Keratinocyte (primary cell): ENCODE measurements around the gene GRAMD1A. TPM values are rescaled to one million over a fixed set of nuclear protein-coding genes. Genes with fewer than 3 reads are reported as not detected.

ENCODE experiments used
- DNase-seq: peaks from one replicate; pipeline ENCODE4 v3.0.0-alpha.2; 2011; ENCODE audit warnings: low read depth, missing footprints, low spot score
- FAIRE-seq: peaks from 2 replicates; lab custom pipeline; 2011; peaks lifted over from hg19 to GRCh38; lab: Jason Lieb, UNC
- H2AFZ ChIP-seq: 2 replicates; pipeline ENCODE4 v1.6.0; 2012; ENCODE audit warnings: low read length, control low read depth, inconsistent platforms; ENCODE audit not compliant: control insufficient read depth
- H3K27ac ChIP-seq: 2 replicates; pipeline ENCODE4 v1.5.1; 2011; ENCODE audit warnings: low read length; ENCODE audit not compliant: control insufficient read depth, insufficient read depth
- H3K27me3 ChIP-seq: 3 replicates; pipeline ENCODE4 v1.6.0; 2011; ENCODE audit warnings: low read length; ENCODE audit not compliant: control insufficient read depth, insufficient read depth; ENCODE audit errors: extremely low read depth
- H3K36me3 ChIP-seq, 2 experiments: 2 replicates in 1 of 2; 3 replicates in 1 of 2; pipeline ENCODE4 v1.5.1; 2011; ENCODE audit warnings: low read length in 2 of 2, mild to moderate bottlenecking in 1 of 2; ENCODE audit not compliant: control insufficient read depth in 2 of 2, insufficient read depth in 2 of 2; ENCODE audit errors: extremely low read depth in 1 of 2
- H3K4me1 ChIP-seq: 3 replicates; pipeline ENCODE4 v1.5.1; 2011; ENCODE audit warnings: low read length; ENCODE audit not compliant: control insufficient read depth, insufficient read depth; ENCODE audit errors: extremely low read depth
- H3K4me2 ChIP-seq: 3 replicates; pipeline ENCODE4 v1.6.0; 2011; ENCODE audit warnings: low read depth, low read length; ENCODE audit not compliant: control insufficient read depth, insufficient read depth; ENCODE audit errors: extremely low read depth
- H3K4me3 ChIP-seq, 3 experiments: fragments of 200-600 bp in 1 of 3; sonication (generic) in 1 of 3; 2 replicates in 2 of 3; 3 replicates in 1 of 3; pipeline ENCODE4 v1.5.1; 2011 to 2016; ENCODE audit warnings: low read length in 3 of 3, mild to moderate bottlenecking in 3 of 3, control low read depth in 2 of 3, inconsistent platforms in 1 of 3, low read depth in 1 of 3, mixed read lengths in 1 of 3, mixed run types in 1 of 3, moderate library complexity in 1 of 3; ENCODE audit not compliant: control insufficient read depth in 2 of 3, insufficient read depth in 2 of 3; ENCODE audit errors: extremely low read depth in 1 of 3
- H3K79me2 ChIP-seq: 2 replicates; pipeline ENCODE4 v1.6.0; 2012; ENCODE audit warnings: low read length; ENCODE audit not compliant: control insufficient read depth, insufficient read depth
- H3K9ac ChIP-seq: 3 replicates; pipeline ENCODE4 v1.6.0; 2011; ENCODE audit warnings: low read length; ENCODE audit not compliant: control insufficient read depth, insufficient read depth; ENCODE audit errors: extremely low read depth
- H3K9me1 ChIP-seq: 3 replicates; pipeline ENCODE4 v1.6.0; 2011; ENCODE audit warnings: low read length; ENCODE audit not compliant: control insufficient read depth, insufficient read depth; ENCODE audit errors: extremely low read depth
- H3K9me3 ChIP-seq: 2 replicates; pipeline ENCODE4 v1.5.1; 2012; ENCODE audit warnings: low read depth, low read length; ENCODE audit not compliant: control insufficient read depth
- H4K20me1 ChIP-seq: 3 replicates; pipeline ENCODE4 v1.6.0; 2011; ENCODE audit warnings: low read length; ENCODE audit not compliant: control insufficient read depth, insufficient read depth; ENCODE audit errors: extremely low read depth
- CTCF ChIP-seq, 3 experiments: IDR thresholded peaks in 1 of 3; conservative IDR thresholded peaks in 1 of 3; optimal IDR thresholded peaks in 1 of 3; 2 replicates in 2 of 3; 3 replicates in 1 of 3; pipeline versions ENCODE3 to v1.5.1; 2011; ENCODE audit warnings: low read length in 3 of 3, mild to moderate bottlenecking in 3 of 3, moderate library complexity in 2 of 3, control low read depth in 1 of 3, inconsistent platforms in 1 of 3; ENCODE audit not compliant: insufficient read depth in 2 of 3; ENCODE audit errors: extremely low read depth in 1 of 3
- EZH2 ChIP-seq: IDR thresholded peaks from one replicate; pipeline ENCODE4 v1.6.1; 2012; ENCODE audit warnings: inconsistent platforms, mild to moderate bottlenecking, low read length, moderate library complexity
- dilution Hi-C: fragments of 300-500 bp; cut with MboI; formaldehyde crosslinking; loops from one replicate; pipeline ENCODE4 v1.7.0; 2020; ENCODE audit warnings: low sequenced_read_pairs; ENCODE audit not compliant: extremely low pct_ligation_motif_present
- polyA plus RNA-seq, 5 experiments: library from polyadenylated mRNA; depleted of rRNA in 3 of 5; stranded (reverse) in 3 of 5; stranded (forward) in 1 of 5; unstranded in 1 of 5; fragments of >200 nt; gene quantifications; 1 replicate in 1 of 5; 2 replicates in 3 of 5; 3 replicates in 1 of 5; pipeline versions ENCODE4 v1.2.1 to v1.2.3, GENCODE V29; 2011 to 2012; ENCODE audit warnings: missing spikeins in 2 of 5, low read depth in 1 of 5, low replicate concordance in 1 of 5

GRAMD1A gene
- polyA plus RNA-seq, 1 donor (not counting 4 experiments of a cell fraction or from before 2014, with no cell fraction given), result 24.6 TPM

- no peak overlapping the region for H2AFZ ChIP-seq
- H3K27me3 ChIP-seq, result no peaks in the 10 kb centered on the region
- no peaks in the 10 kb centered on the region for H3K9me1 ChIP-seq
- FAIRE-seq, result no peak
- no peaks in the 10 kb centered on the region for H3K79me2 ChIP-seq
- no peak overlapping the region for H3K27ac ChIP-seq
- no peaks in the 10 kb centered on the region for H3K4me1 ChIP-seq
- DNase-seq, result no peak
- no peak overlapping the region for H3K9ac ChIP-seq
- H4K20me1 ChIP-seq, result no peaks in the 10 kb centered on the region
- TF ChIP-seq CTCF (optimal IDR thresholded peaks at IDR 0.05 in 1 of 3, IDR thresholded peaks at IDR 0.05 in 1 of 3, conservative IDR thresholded peaks at IDR 0.05 in 1 of 3; ENCODE audit: extremely low read depth in 1 of 3, insufficient read depth in 2 of 3, low read length in 3 of 3), result no peak
- no peak for TF ChIP-seq EZH2
- dilution Hi-C loops, result no loop called here
- no peak overlapping the region for H3K4me2 ChIP-seq
- peaks cover 4% of the 10 kb centered on the region for H3K9me3 ChIP-seq
- no peak overlapping the region for H3K4me3 ChIP-seq
- H3K36me3 ChIP-seq, result no peaks in the 10 kb centered on the region
Measured at GRCh38 chr19:35073941-35074340, 73.8 kb downstream of the GRAMD1A start.

DNA sequence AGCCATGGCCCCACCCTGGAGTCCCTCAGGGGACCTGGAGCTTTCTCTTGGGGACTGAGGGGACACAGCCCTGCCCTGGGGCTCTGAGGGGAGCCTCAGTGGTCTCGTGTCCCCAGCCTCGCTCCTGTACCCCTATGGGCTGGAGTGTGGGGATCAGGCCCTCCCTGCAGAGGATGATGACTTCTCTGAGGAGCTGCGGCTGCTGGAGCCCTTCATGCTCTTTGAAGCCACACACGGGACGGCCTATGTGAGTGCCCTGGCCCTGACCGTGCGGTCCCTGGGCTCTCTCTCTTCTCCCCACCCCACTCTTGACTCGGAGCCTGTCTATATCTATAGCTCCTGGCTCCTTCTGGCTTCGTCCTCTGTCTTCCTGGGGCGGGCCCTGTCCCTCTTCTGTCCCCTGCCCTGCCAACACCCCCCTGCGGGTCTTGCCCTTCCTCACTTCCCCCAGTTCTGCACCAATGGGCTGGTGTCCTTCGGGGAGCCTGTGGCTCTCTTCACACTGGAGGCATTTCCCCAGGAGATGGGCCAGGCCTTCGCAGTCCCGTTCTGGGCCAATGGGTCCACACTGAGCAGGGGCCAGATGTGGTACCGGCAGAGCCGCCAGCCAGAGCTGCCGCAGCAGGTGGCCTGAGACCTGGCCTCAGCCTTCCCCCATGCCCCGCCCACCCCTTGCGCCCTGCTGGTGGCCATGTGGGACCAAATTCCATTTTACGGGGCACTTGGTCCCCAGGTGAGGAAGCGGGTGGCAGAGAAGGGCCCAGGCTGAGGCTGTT, 74.5 kb downstream of the GRAMD1A start:
- Histone ChIP-seq H3K27ac (no peak overlapping the region), H3K27me3 (no peaks in the 10 kb centered on the region), H3K79me2 (no peaks in the 10 kb centered on the region), H3K4me2 (no peak overlapping the region), H3K4me1 (no peaks in the 10 kb centered on the region), H4K20me1 (no peaks in the 10 kb centered on the region), H3K9me3 (peaks cover 4% of the 10 kb centered on the region), H3K4me3 (no peak overlapping the region), H3K9me1 (no peaks in the 10 kb centered on the region), H2AFZ (no peak overlapping the region), H3K9ac (no peak overlapping the region), H3K36me3 (no peaks in the 10 kb centered on the region)
- FAIRE-seq, result no peak
- DNase-seq, result no peak
- dilution Hi-C loops, result no loop called here
- no peak for TF ChIP-seq CTCF (optimal IDR thresholded peaks at IDR 0.05 in 1 of 3, IDR thresholded peaks at IDR 0.05 in 1 of 3, conservative IDR thresholded peaks at IDR 0.05 in 1 of 3; ENCODE audit: extremely low read depth in 1 of 3, insufficient read depth in 2 of 3, low read length in 3 of 3)
- no peak for TF ChIP-seq EZH2
